Dermis blood vessel endothelial cell (primary cell): Measurements from ENCODE around the gene CETN1. TPM values are rescaled to one million over a fixed set of nuclear protein-coding genes. Genes with fewer than 3 reads are reported as not detected.

Experiments used
- DNase-seq: peaks from one replicate; pipeline ENCODE4 v3.0.0; 2010
- total RNA-seq: library from RNA; depleted of rRNA; stranded (reverse); fragments of >200 nt; gene quantifications from 2 replicates; pipeline ENCODE4 v1.2.3, GENCODE V29; 2014

CETN1 gene
- total RNA-seq = not detected in 2 replicates

- no peak for DNase-seq
Observed at GRCh38 chr18:580154-580553, at the start of gene CETN1. CETN1 (plus strand) TSS chr18:580380; CDS start chr18:580409, 29 bp downstream.

- no peak for DNase-seq
Observed at GRCh38 chr18:532018-532417, 48.2 kb upstream of the CETN1 start.

GRCh38 chr18:532632-533031 lies 47.5 kb upstream of the CETN1 start:
- DNase-seq = no peak

- no peak for DNase-seq
Observed at GRCh38 chr18:533995-534601, 46.1 kb upstream of the CETN1 start.

- no peak for DNase-seq
Observed at GRCh38 chr18:543447-544078, 36.6 kb upstream of the CETN1 start.

GRCh38 chr18:549967-550366 lies 30.2 kb upstream of the CETN1 start:
- DNase-seq = no peak

GRCh38 chr18:551404-552061 lies 28.6 kb upstream of the CETN1 start:
- DNase-seq = no peak

GRCh38 chr18:555705-556457 lies 24.3 kb upstream of the CETN1 start:
- DNase-seq = no peak

- DNase-seq = no peak
Observed at GRCh38 chr18:564708-565561, 15.2 kb upstream of the CETN1 start.

GRCh38 chr18:565562-566061 lies 14.6 kb upstream of the CETN1 start:
- no peak for DNase-seq

GRCh38 chr18:567122-567521 lies 13.1 kb upstream of the CETN1 start:
- no peak for DNase-seq

GRCh38 chr18:568731-569130 lies 11.4 kb upstream of the CETN1 start:
- DNase-seq = no peak

- DNase-seq = peak; percentile 48
Observed at GRCh38 chr18:570256-570655, 9.9 kb upstream of the CETN1 start.

- peak; percentile 1 for DNase-seq
Observed at GRCh38 chr18:570697-571096, 9.5 kb upstream of the CETN1 start.

GRCh38 chr18:572091-572830 lies 7.9 kb upstream of the CETN1 start:
- no peak for DNase-seq

- no peak for DNase-seq
Observed at GRCh38 chr18:572831-573289, 7.3 kb upstream of the CETN1 start.

- DNase-seq = no peak
Observed at GRCh38 chr18:573385-573784, 6.8 kb upstream of the CETN1 start.

- DNase-seq = no peak
Observed at GRCh38 chr18:574149-574860, 5.9 kb upstream of the CETN1 start.

GRCh38 chr18:574865-575645 lies 5.1 kb upstream of the CETN1 start:
- no peak for DNase-seq

- no peak for DNase-seq
Observed at GRCh38 chr18:576924-577323, 3.3 kb upstream of the CETN1 start.
